IPS-20b (cell line): ENCODE data around the gene KANSL3.
"Not testable (repeated sequence)": the region's sequence is repeated elsewhere in the genome, so short reads cannot be mapped to it uniquely, and the experiment has no call there.

Source experiments
- H3K27ac ChIP-seq: one replicate; pipeline ENCODE4 v1.5.1; 2013; ENCODE audit warnings: low read length
- H3K27me3 ChIP-seq: 2 replicates; pipeline ENCODE4 v1.6.1; 2013; ENCODE audit warnings: mild to moderate bottlenecking, low read length, inconsistent platforms; ENCODE audit not compliant: insufficient read depth
- H3K36me3 ChIP-seq: 2 replicates; pipeline ENCODE4 v1.6.1; 2013; ENCODE audit warnings: low read depth, mild to moderate bottlenecking, inconsistent platforms, low read length, moderate library complexity; ENCODE audit not compliant: insufficient read depth
- H3K4me1 ChIP-seq: 2 replicates; pipeline ENCODE4 v1.6.1; 2013; ENCODE audit warnings: mild to moderate bottlenecking, control low read depth, inconsistent platforms, low read length, moderate library complexity; ENCODE audit not compliant: insufficient read depth
- H3K4me3 ChIP-seq: 2 replicates; pipeline ENCODE4 v1.5.1; 2013; ENCODE audit warnings: mild to moderate bottlenecking, low read length, inconsistent platforms
- H3K9ac ChIP-seq: 2 replicates; pipeline ENCODE4 v1.6.1; 2013; ENCODE audit warnings: low read depth, mild to moderate bottlenecking, inconsistent platforms, low read length, moderate library complexity
- H3K9me3 ChIP-seq: 2 replicates; pipeline ENCODE4 v1.6.1; 2013; ENCODE audit warnings: mild to moderate bottlenecking, low read depth, low read length, inconsistent platforms; ENCODE audit not compliant: insufficient read depth

KANSL3 gene

DNA sequence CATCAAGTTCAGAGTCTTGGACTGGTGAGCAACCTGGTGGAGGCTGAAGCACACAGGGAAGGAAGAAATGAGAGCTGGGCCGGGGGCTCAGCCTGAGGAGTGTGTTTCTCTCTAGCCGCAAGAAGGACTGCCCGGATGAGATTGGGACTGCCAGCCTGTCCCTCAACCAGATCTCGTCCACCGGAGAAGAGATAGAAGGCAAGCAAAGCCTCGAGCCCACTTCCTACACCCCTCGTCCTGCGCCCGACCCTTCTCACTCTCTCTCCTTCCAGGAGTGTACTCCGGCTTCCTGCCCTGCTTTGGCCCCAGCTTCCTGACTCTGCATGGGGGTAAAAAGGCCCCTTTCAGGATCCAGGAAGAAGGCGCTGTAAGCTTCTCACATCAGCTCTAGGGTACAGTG is 30.7 kb upstream of the KANSL3 start:
- no peak overlapping the region for H3K4me3 ChIP-seq
- H3K27ac ChIP-seq, result no peak overlapping the region
- H3K9ac ChIP-seq, result no peak overlapping the region
- no peaks in the 10 kb centered on the region for H3K4me1 ChIP-seq
- H3K36me3 ChIP-seq, result no peaks in the 10 kb centered on the region
- no peaks in the 10 kb centered on the region for H3K27me3 ChIP-seq
- peaks cover 7% of the 10 kb centered on the region; the same call in 1 of the 2 replicates for H3K9me3 ChIP-seq

DNA sequence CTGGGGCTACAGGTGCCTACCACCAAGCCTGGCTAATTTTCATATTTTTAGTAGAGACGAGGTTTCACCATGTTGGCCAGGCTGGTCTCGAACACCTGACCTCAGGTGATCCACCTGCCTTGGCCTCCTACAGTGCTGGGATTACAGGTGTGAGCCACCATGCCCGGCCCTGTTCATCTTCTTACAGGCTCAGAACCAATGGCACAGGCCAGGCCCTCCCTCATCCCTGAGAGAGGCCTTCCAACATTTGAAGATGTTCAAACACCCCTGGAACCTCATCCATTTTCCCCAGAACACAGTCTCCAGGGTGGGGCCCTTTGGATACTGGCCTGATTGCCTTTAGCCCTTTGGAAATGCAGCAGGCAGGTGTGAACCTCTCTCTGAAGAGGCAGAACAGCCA is 27.6 kb upstream of the KANSL3 start:
- H3K27ac ChIP-seq, H3K9ac ChIP-seq, H3K9me3 ChIP-seq, H3K4me1 ChIP-seq, H3K27me3 ChIP-seq, H3K36me3 ChIP-seq, H3K4me3 ChIP-seq: not testable (repeated sequence)

DNA sequence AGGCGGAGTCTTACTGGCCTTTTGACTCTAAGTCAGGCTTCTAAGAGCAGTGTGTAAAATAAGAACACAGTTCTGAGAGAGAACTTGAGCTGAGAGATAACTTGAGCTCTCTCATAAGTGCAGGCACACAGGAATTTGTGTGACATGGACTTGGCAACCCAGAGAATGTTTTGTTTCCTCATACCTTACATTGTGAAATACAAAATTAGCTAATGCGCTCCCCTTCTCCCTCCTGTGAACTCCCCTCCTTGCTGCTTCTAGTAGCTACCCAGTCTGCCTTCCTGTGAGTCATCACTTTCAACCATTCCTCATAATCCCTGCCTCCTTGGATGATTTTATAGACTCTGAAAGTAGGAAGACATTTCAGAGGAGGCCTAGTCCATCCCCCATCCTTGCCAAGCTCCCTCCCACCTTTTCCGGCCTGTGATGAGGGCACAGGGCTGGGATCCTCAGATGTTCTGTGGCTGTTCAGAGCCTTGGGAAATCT is 27.0 kb upstream of the KANSL3 start:
- Histone ChIP-seq H3K4me3 (no peak overlapping the region), H3K4me1 (no peaks in the 10 kb centered on the region), H3K9me3 (peaks cover 7% of the 10 kb centered on the region; the same call in 1 of the 2 replicates), H3K27ac (no peak overlapping the region), H3K36me3 (no peaks in the 10 kb centered on the region), H3K27me3 (no peaks in the 10 kb centered on the region), H3K9ac (no peak overlapping the region)

DNA sequence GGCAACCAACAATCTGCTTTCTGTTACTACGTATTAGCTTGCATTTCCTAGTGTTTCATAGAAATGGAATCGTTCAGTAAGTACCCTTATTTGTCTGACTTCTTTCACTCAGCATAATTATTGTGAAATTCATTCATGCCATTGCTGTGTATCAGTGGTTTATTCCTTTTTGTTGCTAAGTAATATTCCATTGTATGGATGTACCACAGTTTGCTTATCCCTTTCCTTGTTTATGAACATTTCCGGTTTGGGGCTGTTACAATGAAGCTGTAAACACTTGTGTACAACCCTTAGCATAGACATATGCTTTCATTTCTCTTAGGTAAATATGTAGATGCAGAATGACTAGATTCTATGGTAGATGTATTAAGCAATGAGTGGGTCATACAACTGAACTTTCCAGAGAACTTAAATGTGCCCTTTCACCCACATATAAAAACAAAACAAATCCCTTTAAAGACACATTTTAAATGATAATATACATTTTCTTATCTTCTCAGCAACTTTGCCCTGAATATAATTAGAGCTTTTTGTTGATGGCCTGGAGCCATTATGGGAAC is 26.3 kb upstream of the KANSL3 start:
- Histone ChIP-seq H3K27me3 (no peaks in the 10 kb centered on the region), H3K9ac (no peak overlapping the region), H3K27ac (no peak overlapping the region), H3K4me3 (no peak overlapping the region), H3K4me1 (no peaks in the 10 kb centered on the region), H3K36me3 (no peaks in the 10 kb centered on the region), H3K9me3 (peaks cover 7% of the 10 kb centered on the region; the same call in 1 of the 2 replicates)

DNA sequence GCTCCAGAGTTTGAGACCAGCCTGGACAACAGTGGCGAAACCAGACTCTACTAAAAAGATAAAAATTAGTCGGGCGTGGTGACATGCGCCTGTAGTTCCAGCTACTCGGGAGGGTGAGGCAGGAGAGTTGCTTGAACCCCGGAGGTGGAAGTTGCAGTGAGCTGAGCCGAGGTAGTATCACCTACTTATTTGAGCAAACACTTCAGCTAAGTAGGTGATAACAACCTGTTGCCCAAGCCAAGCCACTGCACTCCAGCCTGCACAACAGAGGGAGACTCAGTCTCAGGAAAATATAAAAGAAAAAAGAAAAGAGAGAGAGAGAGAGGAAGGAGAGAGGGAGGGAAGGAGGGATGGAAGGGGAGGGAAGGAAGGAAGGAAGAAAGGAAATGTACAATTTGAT is 25.7 kb upstream of the KANSL3 start:
- H3K27me3 ChIP-seq, result no peaks in the 10 kb centered on the region
- no peaks in the 10 kb centered on the region for H3K4me1 ChIP-seq
- H3K9me3 ChIP-seq, result peaks cover 7% of the 10 kb centered on the region; the same call in 1 of the 2 replicates
- H3K4me3 ChIP-seq, result no peak overlapping the region
- no peaks in the 10 kb centered on the region for H3K36me3 ChIP-seq
- no peak overlapping the region for H3K27ac ChIP-seq
- no peak overlapping the region for H3K9ac ChIP-seq

DNA sequence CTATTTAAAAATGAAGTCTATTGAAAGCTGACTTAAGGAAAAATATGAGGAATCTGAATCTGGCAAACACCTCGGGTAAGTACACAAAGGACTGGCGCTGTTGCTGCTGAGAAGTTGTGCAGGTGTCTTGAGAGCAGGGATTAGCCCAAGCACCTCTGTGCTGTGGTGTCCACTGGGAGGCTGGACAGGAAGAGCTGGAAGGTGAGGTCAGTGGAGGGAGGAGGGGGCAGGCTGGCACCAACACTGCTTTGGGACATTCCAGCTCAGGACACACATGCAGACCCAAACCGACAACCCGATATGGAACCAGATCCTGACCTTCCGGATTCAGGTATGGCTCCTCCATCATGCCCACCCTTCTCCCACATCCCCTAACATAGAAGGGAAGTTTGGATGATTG is 25.1 kb upstream of the KANSL3 start:
- Histone ChIP-seq H3K27me3 (no peaks in the 10 kb centered on the region), H3K4me1 (no peaks in the 10 kb centered on the region), H3K9ac (no peak overlapping the region), H3K9me3 (peaks cover 7% of the 10 kb centered on the region; the same call in 1 of the 2 replicates), H3K36me3 (no peaks in the 10 kb centered on the region), H3K4me3 (no peak overlapping the region), H3K27ac (no peak overlapping the region)

DNA sequence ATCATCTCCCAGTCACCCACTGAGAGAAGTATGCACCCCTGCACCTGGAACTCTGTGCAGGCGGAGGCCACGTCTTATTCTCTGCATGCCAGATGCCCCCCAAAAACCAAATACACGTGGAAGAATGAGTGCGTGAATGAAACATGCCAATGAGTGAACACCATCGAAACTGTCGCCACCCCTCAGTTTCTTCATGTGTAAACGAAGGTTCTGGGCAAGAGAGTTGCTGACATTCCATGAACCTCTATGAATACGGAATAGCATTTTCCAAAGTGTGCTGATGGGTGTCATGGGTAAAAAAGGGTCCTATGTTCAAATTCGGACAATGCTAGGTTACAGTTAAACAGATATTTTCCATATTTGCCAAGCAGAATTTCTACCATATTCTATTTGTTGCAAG is 24.2 kb upstream of the KANSL3 start:
- H3K4me1 ChIP-seq, result no peaks in the 10 kb centered on the region
- no peaks in the 10 kb centered on the region for H3K36me3 ChIP-seq
- no peak overlapping the region for H3K9ac ChIP-seq
- no peak overlapping the region for H3K27ac ChIP-seq
- H3K27me3 ChIP-seq, result no peaks in the 10 kb centered on the region
- H3K4me3 ChIP-seq, result no peak overlapping the region
- H3K9me3 ChIP-seq, result peaks cover 7% of the 10 kb centered on the region; the same call in 1 of the 2 replicates

DNA sequence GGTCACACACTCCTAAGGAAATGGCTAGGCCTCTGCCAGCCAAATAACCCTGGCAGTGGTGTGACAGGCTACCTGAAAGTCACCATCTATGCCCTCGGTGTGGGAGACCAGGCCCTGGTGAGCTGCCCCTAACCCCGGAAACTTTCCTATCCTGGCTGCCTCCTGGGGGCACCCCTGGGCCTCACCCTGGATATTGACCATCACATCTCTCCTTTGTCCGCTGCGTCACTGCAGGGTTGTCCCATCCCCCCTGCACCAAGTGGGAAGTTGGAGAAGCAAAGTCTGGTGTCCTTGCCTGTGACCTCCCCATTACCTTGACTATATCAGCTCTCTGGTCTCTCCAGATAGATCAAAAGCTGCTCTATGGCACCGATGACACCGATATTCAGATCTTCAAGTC is 23.2 kb upstream of the KANSL3 start:
- no peak overlapping the region for H3K27ac ChIP-seq
- no peak overlapping the region for H3K9ac ChIP-seq
- H3K4me3 ChIP-seq, result no peak overlapping the region
- no peaks in the 10 kb centered on the region for H3K4me1 ChIP-seq
- no peaks in the 10 kb centered on the region for H3K27me3 ChIP-seq
- H3K36me3 ChIP-seq, result no peaks in the 10 kb centered on the region
- peaks cover 7% of the 10 kb centered on the region; the same call in 1 of the 2 replicates for H3K9me3 ChIP-seq

DNA sequence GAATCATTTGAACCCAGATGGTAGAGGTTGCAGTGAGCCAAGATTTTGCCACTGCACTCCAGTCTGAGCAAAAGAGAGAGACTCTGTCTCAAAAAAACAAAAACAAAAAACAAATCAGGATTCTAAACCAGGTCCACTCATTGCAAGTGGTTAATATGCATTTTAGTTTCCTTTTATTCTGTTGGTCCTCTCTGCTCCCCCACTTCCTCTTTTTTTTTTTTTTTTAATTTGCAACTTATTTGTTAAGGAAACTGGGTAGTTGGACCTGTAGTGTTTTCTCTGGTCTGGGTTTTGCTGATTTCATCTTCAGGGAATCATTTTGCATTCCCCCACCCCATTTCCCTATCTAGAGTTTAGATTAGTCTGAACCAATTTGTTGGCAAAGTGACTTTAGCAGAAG is 18.4 kb upstream of the KANSL3 start:
- Histone ChIP-seq H3K4me3 (no peak overlapping the region), H3K27me3 (no peaks in the 10 kb centered on the region), H3K4me1 (no peaks in the 10 kb centered on the region), H3K36me3 (no peaks in the 10 kb centered on the region), H3K9me3 (no peaks in the 10 kb centered on the region), H3K27ac (no peak overlapping the region), H3K9ac (no peak overlapping the region)

DNA sequence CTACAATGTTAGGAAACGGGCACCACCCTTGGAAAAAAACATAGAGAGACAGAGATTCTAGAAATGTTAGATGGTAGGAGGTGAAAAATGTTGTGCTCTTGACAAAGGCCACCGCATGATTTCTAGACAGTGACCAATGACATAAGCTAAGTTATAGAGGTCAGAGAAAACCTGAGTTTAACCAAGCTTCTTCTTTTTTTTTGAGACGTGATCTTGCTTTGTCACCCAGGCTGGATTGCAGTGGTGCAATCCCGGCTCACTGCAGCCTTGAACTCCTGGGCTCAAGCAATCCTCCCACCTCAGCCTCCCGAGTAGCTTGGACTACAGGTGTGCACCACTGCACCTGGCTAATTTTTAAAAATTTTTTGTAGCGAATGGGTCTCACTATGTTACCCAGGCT is 17.4 kb upstream of the KANSL3 start:
- no peaks in the 10 kb centered on the region for H3K36me3 ChIP-seq
- H3K9ac ChIP-seq, result no peak overlapping the region
- no peak overlapping the region for H3K27ac ChIP-seq
- H3K9me3 ChIP-seq, result no peaks in the 10 kb centered on the region
- H3K4me1 ChIP-seq, result no peaks in the 10 kb centered on the region
- H3K4me3 ChIP-seq, result no peak overlapping the region
- no peaks in the 10 kb centered on the region for H3K27me3 ChIP-seq

DNA sequence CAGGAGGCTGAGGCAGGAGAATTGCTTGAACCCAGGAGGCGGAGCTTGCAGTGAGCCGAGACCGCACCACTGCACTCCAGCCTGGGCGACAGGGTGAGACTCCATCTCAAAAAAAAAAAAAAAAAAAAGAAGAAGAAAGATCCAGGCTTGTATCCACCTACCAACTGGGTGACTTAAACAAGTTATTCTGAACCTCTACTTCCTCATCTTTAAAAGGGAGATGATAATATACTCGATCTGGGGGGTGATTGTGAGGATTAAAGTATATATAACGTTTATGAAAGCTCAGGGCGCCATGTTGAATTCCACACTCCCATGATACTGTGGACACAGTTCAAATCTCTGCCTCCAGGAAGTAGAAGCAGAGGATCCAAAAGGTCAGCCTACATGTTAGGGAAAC is 16.7 kb upstream of the KANSL3 start:
- H3K27me3 ChIP-seq, H3K4me1 ChIP-seq, H3K9ac ChIP-seq, H3K36me3 ChIP-seq, H3K9me3 ChIP-seq, H3K27ac ChIP-seq, H3K4me3 ChIP-seq: not testable (repeated sequence)

DNA sequence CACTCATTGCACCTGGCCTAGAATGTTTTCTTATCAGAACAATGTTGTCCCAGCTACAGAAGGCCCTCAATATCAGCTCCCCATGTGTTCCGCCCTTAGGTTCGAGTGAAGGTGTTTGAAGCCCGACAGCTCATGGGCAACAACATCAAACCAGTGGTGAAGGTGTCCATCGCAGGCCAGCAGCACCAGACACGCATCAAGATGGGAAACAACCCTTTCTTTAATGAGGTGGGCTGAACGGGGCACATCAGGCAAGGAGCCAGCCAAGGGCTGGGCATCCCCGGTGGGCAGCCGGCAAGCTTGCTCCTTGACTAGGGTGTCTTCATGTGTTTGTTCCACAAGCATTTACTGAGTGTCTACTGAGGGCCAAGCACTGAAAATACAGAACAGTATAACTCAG is 13.7 kb upstream of the KANSL3 start:
- Histone ChIP-seq H3K9ac (no peak overlapping the region), H3K9me3 (no peaks in the 10 kb centered on the region), H3K4me1 (no peaks in the 10 kb centered on the region), H3K27me3 (no peaks in the 10 kb centered on the region), H3K36me3 (no peaks in the 10 kb centered on the region), H3K4me3 (no peak overlapping the region), H3K27ac (no peak overlapping the region)
